GM10248 (cell line): Measurements from ENCODE around the gene UBL7.

ENCODE experiments used
- CTCF ChIA-PET: fragments of 300-600 bp; sonication (Branson Sonifier 250); formaldehyde crosslinking; extraction: SDS; loops from one replicate; lab custom pipeline; 2021; ENCODE audit warnings: antibody characterized with exemption; lab: Yijun Ruan, JAX
- POLR2A ChIA-PET: fragments of 350-650 bp; sonication (Branson Sonifier 250); formaldehyde crosslinking; extraction: SDS; loops from one replicate; lab custom pipeline; 2020; ENCODE audit warnings: antibody characterized with exemption; lab: Yijun Ruan, JAX
- DNase-seq: peaks from one replicate; pipeline ENCODE4 v3.0.0; 2012; ENCODE audit errors: extremely low spot score
- TF ChIP-seq, protein P1 (sequence below): IDR thresholded peaks from 2 replicates; pipeline ENCODE4 v1.5.1; 2012; ENCODE audit warnings: mild to moderate bottlenecking, low read depth; ENCODE audit errors: extremely low read depth, missing control alignments, control extremely low read depth

Gene UBL7

DNA sequence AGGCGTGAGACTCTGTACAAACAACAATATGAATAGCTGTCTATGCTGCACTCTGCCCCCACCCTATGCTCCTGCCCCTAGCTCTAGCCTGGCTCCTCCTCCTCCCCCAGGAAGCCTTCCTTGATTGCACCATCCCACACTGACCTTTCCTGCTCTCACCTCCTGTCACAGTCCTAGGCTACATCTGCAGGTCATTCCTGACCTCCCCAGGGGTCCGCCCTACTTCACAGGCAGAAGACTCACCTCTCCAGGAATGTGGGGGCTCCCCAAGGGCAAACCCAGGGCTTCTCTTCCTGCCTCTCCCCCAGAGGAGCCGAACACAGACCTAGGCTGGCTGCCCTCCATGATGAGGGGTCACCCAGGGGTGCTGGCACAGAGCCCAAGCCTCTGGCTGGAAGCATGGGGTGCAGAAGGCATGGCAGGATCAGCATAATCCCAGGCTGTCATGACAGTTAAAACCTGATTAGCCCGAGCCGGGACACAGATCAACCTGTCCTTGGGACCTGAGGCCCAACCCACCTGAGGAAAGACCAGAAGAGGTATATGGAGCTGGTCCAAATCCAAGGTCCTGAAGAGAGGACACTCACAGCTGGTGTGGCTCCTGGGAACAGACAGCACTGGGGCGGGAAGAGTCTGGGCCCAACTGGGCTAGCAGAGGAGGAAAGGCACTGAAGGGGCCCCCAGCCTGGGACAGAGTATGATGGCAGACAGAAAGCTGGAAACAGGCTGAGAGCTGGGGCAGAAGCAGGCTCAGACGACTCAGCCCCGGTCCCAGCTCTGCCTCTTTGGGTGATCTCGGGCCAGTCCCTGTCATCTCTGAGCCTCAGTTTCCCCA is 33.1 kb downstream of the UBL7 start:
- TF ChIP-seq, protein P1, sequence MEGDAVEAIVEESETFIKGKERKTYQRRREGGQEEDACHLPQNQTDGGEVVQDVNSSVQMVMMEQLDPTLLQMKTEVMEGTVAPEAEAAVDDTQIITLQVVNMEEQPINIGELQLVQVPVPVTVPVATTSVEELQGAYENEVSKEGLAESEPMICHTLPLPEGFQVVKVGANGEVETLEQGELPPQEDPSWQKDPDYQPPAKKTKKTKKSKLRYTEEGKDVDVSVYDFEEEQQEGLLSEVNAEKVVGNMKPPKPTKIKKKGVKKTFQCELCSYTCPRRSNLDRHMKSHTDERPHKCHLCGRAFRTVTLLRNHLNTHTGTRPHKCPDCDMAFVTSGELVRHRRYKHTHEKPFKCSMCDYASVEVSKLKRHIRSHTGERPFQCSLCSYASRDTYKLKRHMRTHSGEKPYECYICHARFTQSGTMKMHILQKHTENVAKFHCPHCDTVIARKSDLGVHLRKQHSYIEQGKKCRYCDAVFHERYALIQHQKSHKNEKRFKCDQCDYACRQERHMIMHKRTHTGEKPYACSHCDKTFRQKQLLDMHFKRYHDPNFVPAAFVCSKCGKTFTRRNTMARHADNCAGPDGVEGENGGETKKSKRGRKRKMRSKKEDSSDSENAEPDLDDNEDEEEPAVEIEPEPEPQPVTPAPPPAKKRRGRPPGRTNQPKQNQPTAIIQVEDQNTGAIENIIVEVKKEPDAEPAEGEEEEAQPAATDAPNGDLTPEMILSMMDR = no peak
- no peak for DNase-seq
- CTCF ChIA-PET = interaction anchor here (0.8 to 33.1 kb wide), 10 partner anchors 8 to 474 kb away, joined by 3 to 827 read pairs (median 7); partner anchors contain the start of gene CYP11A1
- POLR2A ChIA-PET = interaction anchor here (0.6 to 4.9 kb wide), 5 partner anchors 18 to 118 kb away, joined by 3 to 29 read pairs (median 4); no protein-coding TSS in a partner anchor

DNA sequence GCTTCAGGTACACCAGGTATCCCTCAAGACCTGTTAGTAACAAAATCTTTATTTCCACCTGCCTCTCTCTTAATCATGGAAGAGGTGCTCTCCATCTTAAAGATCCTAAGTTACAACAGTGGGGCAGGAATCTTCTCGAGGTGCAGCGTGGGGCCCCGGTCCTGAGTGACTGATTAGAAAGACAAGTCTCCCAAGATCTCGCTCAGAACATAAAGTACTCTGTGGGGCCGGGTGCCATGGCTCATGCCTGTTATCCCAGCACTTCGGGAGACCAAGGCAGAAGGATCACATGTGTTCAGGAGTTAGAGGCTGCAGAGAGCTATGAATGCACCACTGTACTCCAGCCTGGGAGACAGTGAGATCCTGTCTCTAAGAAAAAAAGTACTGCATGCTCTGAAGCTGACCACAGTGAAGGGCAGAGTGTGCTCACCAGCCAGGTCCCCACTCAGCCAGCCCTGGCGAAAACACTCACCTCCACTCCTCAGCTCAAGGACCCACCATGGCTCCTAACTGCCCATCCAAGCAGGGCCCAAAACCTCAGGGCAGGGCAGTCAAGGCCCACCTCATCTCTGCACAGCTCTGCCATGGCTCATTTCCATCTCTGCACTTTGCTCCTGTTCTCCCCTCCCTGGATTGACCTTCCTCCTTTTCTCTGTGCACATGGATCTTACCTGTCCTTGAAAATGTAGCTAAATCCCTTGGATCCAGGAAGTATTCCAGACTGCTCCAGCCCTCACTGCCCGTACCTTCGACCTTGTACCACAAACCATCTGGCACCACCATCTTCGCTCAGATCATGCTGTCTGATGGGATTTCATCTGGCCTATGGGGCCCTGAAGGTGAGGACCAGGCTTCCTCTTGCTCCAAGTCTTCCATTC is 34.3 kb downstream of the UBL7 start:
- TF ChIP-seq, protein P1 = no peak
- no peak for DNase-seq
- ChIA-PET CTCF (interaction anchor here (1.3 to 33.1 kb wide), 8 partner anchors 9 to 206 kb away, joined by 3 to 827 read pairs (median 10); partner anchors contain the start of gene CYP11A1), POLR2A (interaction anchor here (0.6 to 1.0 kb wide), 2 partner anchors 17 to 60 kb away, joined by 4 read pairs; no protein-coding TSS in a partner anchor)

DNA sequence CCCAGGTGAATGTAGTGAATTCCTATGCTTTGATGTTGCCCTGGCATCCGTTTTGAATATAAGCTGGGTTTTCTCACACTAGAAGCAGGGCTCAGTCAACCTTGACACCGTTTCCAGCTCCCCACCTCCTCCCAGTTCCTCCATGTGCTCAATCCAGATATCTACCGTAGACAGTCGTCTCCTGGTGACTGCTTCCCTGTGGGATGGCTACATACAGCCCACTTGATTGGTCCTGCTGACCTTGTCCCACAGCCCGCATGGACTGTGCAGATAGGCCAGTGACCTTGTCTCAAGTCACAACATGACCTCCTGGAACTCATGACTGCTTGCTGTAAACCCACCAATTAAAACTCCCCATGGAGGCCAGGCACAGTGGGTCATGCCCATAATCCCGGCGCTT is 35.3 kb downstream of the UBL7 start:
- CTCF ChIA-PET = interaction anchor here (1.0 to 33.1 kb wide), 4 partner anchors 11 to 49 kb away, joined by 3 to 827 read pairs (median 84); partner anchors contain the start of gene CYP11A1
- TF ChIP-seq, protein P1 = no peak
- POLR2A ChIA-PET = interaction anchor here (1.0 kb wide), 1 partner anchor 22 kb away, joined by 3 read pairs; no protein-coding TSS in a partner anchor
- DNase-seq = no peak

DNA sequence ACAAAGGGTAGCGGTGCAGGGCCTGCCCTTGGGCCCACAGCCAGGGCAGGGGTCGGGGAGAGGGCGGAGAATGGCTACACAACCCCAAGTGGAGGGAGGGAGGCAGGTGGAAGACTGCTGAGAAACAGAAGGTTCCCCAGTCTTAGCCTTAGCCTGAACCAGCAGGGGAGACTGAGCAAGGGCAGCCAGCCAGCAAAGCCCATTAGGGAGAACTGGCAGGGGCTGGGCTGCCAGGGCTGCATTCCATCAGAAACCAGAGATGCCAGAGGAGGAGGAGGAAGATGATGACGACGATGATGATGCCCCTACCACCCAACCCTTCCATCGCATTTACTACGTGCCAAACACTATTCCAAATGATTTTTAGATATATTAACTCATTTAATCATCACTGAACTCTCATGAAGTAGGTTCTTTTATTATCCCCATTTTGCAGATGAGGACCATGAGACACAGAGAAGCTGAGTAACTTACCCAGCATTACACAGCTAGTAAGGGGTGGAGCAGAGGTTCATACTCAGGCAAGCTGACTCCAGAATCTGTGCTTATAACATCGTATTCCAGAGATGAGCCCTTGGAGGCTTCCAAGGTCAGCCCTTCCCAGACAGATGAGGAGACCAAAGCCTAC is 35.9 kb downstream of the UBL7 start:
- POLR2A ChIA-PET = interaction anchor here (1.0 kb wide), 1 partner anchor 21 kb away, joined by 3 read pairs; no protein-coding TSS in a partner anchor
- CTCF ChIA-PET = interaction anchor here (1.0 to 33.1 kb wide), 3 partner anchors 12 to 49 kb away, joined by 3 to 827 read pairs (median 160); partner anchors contain the start of gene CYP11A1
- DNase-seq = no peak
- TF ChIP-seq, protein P1 = no peak

DNA sequence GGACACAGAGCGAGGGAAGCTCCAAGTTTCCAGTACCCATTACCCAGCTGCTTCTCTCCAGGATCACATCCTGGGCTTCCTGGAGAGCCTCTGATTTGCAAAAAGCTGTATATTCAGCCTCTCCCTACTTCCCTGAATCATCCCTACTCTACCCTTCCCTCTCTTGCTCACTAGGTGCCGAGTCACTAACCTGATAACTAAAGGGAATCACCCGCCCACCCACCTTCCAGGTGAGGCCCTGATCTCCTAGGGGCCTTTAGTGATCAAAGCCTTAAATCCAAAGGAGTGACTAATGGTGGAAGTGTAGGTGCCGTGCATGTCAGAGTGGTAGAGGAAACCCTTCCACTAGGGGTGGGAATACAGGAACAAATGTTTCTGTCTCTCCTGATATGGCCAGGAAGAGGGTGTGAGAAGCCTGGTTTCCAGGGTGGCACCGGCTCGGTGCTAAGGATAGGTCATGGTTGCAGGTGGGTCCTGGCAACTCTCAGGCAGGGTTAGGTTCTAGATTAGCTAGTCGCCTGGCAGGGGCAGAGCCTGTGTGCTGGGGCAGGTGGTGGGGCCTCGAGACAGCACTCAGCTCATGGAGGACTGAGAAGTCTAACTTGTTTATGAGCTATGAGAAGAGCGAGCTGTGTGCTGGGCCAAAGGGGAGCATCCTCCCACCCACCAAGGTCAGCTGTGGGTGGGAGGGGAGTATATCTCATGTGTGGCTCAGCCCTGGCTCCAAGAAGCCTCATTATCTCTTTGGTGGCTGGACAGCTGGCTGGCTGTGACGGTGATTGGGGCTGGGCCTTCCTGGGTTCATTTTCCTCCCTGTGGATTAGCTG is 37.3 kb downstream of the UBL7 start:
- POLR2A ChIA-PET = interaction anchor here (1.4 kb wide), 2 partner anchors 21 to 39 kb away, joined by 4 to 8 read pairs; no protein-coding TSS in a partner anchor
- TF ChIP-seq, protein P1 = no peak
- CTCF ChIA-PET = interaction anchor here (1.1 to 33.1 kb wide), 5 partner anchors 9 to 208 kb away, joined by 3 to 827 read pairs (median 4); partner anchors contain the start of gene CYP11A1
- DNase-seq = no peak
